GM19328 (cell line): Measurements from ENCODE around the gene CCT3.

ENCODE experiments used
- ATAC-seq: cut with Tn5 transposase; IDR thresholded peaks from one replicate; pipeline ENCODE4 v1.9.1; 2021; ENCODE audit warnings: mild to moderate bottlenecking, moderate library complexity; ENCODE audit not compliant: unreplicated experiment

CCT3 gene

GRCh38 chr1:156282479-156283222, 55.4 kb downstream of the CCT3 start, which contains the start of gene SMG5:
TSS of gene SMG5 (minus strand) at chr1:156282825. CDS start at chr1:156282680, 145 bp downstream.
- peak; percentile 71 for ATAC-seq

GRCh38 chr1:156281693-156282478, 56.2 kb downstream of the CCT3 start:
- peak; percentile 4 for ATAC-seq

GRCh38 chr1:156281281-156281680, 56.8 kb downstream of the CCT3 start:
- ATAC-seq = no peak

- no peak for ATAC-seq
These were observed 58.3 kb downstream of the CCT3 start for GRCh38 chr1:156279837-156280236.

GRCh38 chr1:156276966-156277381, 61.1 kb downstream of the CCT3 start:
- no peak for ATAC-seq

GRCh38 chr1:156276532-156276931, 61.6 kb downstream of the CCT3 start:
- ATAC-seq = no peak

GRCh38 chr1:156270314-156270713, 67.8 kb downstream of the CCT3 start:
- ATAC-seq = no peak

GRCh38 chr1:156268336-156268735, 69.8 kb downstream of the CCT3 start:
- ATAC-seq = no peak

- ATAC-seq = no peak
These were observed 72.0 kb downstream of the CCT3 start for GRCh38 chr1:156266051-156266450.

- ATAC-seq = no peak
These were observed 74.8 kb downstream of the CCT3 start for GRCh38 chr1:156263288-156263655.

GRCh38 chr1:156262461-156263287, 75.4 kb downstream of the CCT3 start:
- ATAC-seq = no peak

GRCh38 chr1:156260896-156261295, 77.2 kb downstream of the CCT3 start:
- ATAC-seq = no peak

- ATAC-seq = no peak
These were observed 78.3 kb downstream of the CCT3 start for GRCh38 chr1:156259805-156260204.
